ENCODE measurements around the gene FAM153A. TPM values are rescaled to one million over a fixed set of nuclear protein-coding genes. Genes with fewer than 3 reads are reported as not detected.
"Not testable (repeated sequence)": the region's sequence is repeated elsewhere in the genome, so short reads cannot be mapped to it uniquely, and the experiment has no call there.

FAM153A gene
- total and polyA plus RNA-seq, 10 of the 15 experiments (the other 5 are each of a cell fraction or from before 2014, with no cell fraction given), result 0.10 to 0.18 TPM; not detected in 8

DNA sequence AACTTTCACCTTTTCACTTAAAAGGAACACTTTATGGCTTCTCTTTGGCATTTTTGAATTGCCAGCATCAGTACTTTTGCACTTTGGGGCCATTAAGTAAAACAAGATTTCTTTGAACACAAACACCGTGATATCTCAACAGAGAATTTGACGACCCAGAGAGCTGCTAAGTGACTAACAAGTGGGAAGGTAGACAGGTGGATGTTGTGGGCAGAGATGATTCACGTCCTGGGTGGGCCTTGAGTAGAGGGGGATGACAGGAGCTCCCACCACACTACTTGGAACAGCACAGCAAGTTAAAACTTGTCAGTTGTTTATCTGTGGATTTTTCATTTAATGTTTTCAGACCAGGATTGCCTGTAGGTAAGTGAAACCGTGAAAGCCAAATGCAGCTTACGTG lies 18.7 kb upstream of the FAM153A start:
- SMC1A ChIA-PET (ENCODE audit: uncharacterized antibody, unreplicated experiment); H4K20me1 ChIP-seq (ENCODE audit: control insufficient read depth, insufficient read depth); BruUV-seq (replicated peaks); intact Hi-C loops (cut with micrococcal nuclease; ENCODE audit: unreplicated experiment); H3K27ac ChIP-seq (ENCODE audit: control insufficient read depth, insufficient read depth); H3K9me3 ChIP-seq (replicated peaks; ENCODE audit: control insufficient read depth, insufficient read depth, low read length); H3K36me3 ChIP-seq (ENCODE audit: control insufficient read depth in 2 of 2, insufficient read depth in 2 of 2, low read length in 1 of 2); H3K79me2 ChIP-seq (ENCODE audit: control insufficient read depth, insufficient read depth, low read length); H3K4me1 ChIP-seq (ENCODE audit: control insufficient read depth, insufficient read depth, low read length); H3K27me3 ChIP-seq (replicated peaks in 1 of 2; ENCODE audit: control insufficient read depth in 2 of 2, insufficient read depth in 2 of 2, low read length in 1 of 2); ATAC-seq; CTCF ChIA-PET; in situ Hi-C loops (cut with MboI); POLR2A ChIA-PET; H2AFZ ChIP-seq (ENCODE audit: control insufficient read depth, low read depth, low read length); H3K9ac ChIP-seq (ENCODE audit: control insufficient read depth, insufficient read depth, low read length); H3K4me2 ChIP-seq (ENCODE audit: control insufficient read depth, insufficient read depth); H3K4me3 ChIP-seq; FAIRE-seq; DNase-seq (ENCODE audit: low read depth, low spot score); RAD21 ChIA-PET (ENCODE audit: unreplicated experiment): not testable (repeated sequence)
- 45% methylated on average over 3 of the region's 5 CpGs for WGBS (ENCODE audit: insufficient coverage, insufficient replicate concordance, low lambda C conversion rate, missing lambda C conversion rate)

DNA sequence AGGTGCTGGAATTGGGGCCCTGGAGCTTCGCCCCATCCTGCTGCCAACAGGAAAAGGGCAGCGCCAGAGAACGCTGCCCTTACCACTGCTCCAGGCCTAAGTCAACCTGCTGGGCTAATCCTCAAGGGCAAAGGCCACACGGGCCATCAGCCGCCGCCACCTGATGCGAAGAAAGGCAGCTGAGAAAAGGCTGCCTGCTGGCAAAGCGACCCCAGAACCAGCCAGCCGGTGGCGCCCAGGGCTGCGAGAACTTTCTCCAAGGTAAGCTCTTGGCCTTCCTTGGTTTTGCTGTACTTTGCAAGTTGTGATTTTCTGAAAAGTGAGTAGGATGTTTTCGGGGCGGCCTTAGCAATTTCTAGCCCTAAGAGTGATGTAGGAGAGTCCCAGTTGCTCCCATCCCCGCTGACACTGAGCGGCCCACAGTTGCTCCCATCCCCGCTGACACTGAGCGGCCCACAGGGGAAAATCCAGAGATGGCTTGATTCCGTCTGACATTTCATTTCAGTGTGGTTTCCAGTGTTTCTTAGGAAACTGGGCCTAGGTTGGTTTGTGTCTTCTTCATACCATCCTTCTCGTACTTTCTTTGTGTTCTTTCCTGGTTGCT lies 15.6 kb upstream of the FAM153A start:
- H2AFZ ChIP-seq (ENCODE audit: control insufficient read depth, low read depth, low read length); H3K4me2 ChIP-seq (ENCODE audit: control insufficient read depth, insufficient read depth); H3K4me1 ChIP-seq (ENCODE audit: control insufficient read depth, insufficient read depth, low read length); H3K4me3 ChIP-seq; DNase-seq (ENCODE audit: low read depth, low spot score); SMC1A ChIA-PET (ENCODE audit: uncharacterized antibody, unreplicated experiment); H3K79me2 ChIP-seq (ENCODE audit: control insufficient read depth, insufficient read depth, low read length); in situ Hi-C loops (cut with MboI); H3K9me3 ChIP-seq (replicated peaks; ENCODE audit: control insufficient read depth, insufficient read depth, low read length); FAIRE-seq; BruUV-seq (replicated peaks); CTCF ChIA-PET; H4K20me1 ChIP-seq (ENCODE audit: control insufficient read depth, insufficient read depth); H3K27ac ChIP-seq (ENCODE audit: control insufficient read depth, insufficient read depth); ATAC-seq; intact Hi-C loops (cut with micrococcal nuclease; ENCODE audit: unreplicated experiment); H3K27me3 ChIP-seq (replicated peaks in 1 of 2; ENCODE audit: control insufficient read depth in 2 of 2, insufficient read depth in 2 of 2, low read length in 1 of 2); RAD21 ChIA-PET (ENCODE audit: unreplicated experiment); H3K36me3 ChIP-seq (ENCODE audit: control insufficient read depth in 2 of 2, insufficient read depth in 2 of 2, low read length in 1 of 2); POLR2A ChIA-PET; H3K9ac ChIP-seq (ENCODE audit: control insufficient read depth, insufficient read depth, low read length): not testable (repeated sequence)
- WGBS (ENCODE audit: insufficient coverage, insufficient replicate concordance, low lambda C conversion rate, missing lambda C conversion rate), result 72% methylated on average over 8 of the region's 19 CpGs

DNA sequence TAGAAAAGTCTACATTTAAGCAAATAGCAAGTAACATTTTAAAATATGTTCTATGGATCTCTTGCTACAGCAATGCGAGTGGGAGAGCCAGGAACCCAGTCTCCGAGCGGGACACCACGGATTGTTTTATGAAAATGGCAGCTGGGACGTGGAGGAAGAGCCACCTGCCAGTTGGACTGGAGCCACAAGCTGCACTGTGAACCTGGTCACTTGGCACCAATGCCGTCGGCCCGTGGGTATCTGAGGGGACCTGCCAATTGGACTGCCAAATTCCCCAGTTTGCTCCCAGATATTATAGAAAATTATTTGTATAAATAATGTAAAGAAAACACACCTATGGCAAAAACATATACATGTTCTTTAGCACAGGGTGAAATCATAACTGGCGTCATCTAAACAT lies 10.6 kb upstream of the FAM153A start:
- DNase-seq (ENCODE audit: low read depth, low spot score); CTCF ChIA-PET; BruUV-seq (replicated peaks); H2AFZ ChIP-seq (ENCODE audit: control insufficient read depth, low read depth, low read length); H4K20me1 ChIP-seq (ENCODE audit: control insufficient read depth, insufficient read depth); H3K27ac ChIP-seq (ENCODE audit: control insufficient read depth, insufficient read depth); H3K79me2 ChIP-seq (ENCODE audit: control insufficient read depth, insufficient read depth, low read length); H3K9ac ChIP-seq (ENCODE audit: control insufficient read depth, insufficient read depth, low read length); H3K4me2 ChIP-seq (ENCODE audit: control insufficient read depth, insufficient read depth); H3K27me3 ChIP-seq (replicated peaks in 1 of 2; ENCODE audit: control insufficient read depth in 2 of 2, insufficient read depth in 2 of 2, low read length in 1 of 2); ATAC-seq; H3K9me3 ChIP-seq (replicated peaks; ENCODE audit: control insufficient read depth, insufficient read depth, low read length); H3K36me3 ChIP-seq (ENCODE audit: control insufficient read depth in 2 of 2, insufficient read depth in 2 of 2, low read length in 1 of 2); RAD21 ChIA-PET (ENCODE audit: unreplicated experiment); H3K4me1 ChIP-seq (ENCODE audit: control insufficient read depth, insufficient read depth, low read length); H3K4me3 ChIP-seq; FAIRE-seq; SMC1A ChIA-PET (ENCODE audit: uncharacterized antibody, unreplicated experiment); in situ Hi-C loops (cut with MboI); intact Hi-C loops (cut with micrococcal nuclease; ENCODE audit: unreplicated experiment); POLR2A ChIA-PET: not testable (repeated sequence)
- 31% methylated on average over 4 of the region's 9 CpGs for WGBS (ENCODE audit: insufficient coverage, insufficient replicate concordance, low lambda C conversion rate, missing lambda C conversion rate)

DNA sequence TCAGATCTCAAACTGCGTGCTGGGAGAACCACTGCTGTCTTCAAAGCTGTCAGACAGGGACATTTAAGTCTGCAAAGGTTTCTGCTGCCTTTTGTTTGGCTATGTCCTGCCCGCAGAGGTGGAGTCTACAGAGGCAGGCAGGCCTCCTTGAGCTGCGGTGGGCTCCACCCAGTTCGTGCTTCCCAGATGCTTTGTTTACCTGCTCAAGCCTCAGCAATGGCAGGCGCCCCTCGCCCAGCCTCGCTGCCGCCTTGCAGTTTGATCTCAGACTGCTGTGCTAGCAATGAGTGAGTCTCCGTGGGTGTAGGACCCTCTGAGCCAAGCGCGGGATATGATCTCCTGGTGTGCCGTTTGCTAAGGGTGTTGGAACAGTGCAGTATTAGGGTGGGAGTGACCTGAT lies 8.9 kb upstream of the FAM153A start:
- FAIRE-seq; intact Hi-C loops (cut with micrococcal nuclease; ENCODE audit: unreplicated experiment); H3K27ac ChIP-seq (ENCODE audit: control insufficient read depth, insufficient read depth); H4K20me1 ChIP-seq (ENCODE audit: control insufficient read depth, insufficient read depth); DNase-seq (ENCODE audit: low read depth, low spot score); SMC1A ChIA-PET (ENCODE audit: uncharacterized antibody, unreplicated experiment); H3K27me3 ChIP-seq (replicated peaks in 1 of 2; ENCODE audit: control insufficient read depth in 2 of 2, insufficient read depth in 2 of 2, low read length in 1 of 2); H3K4me1 ChIP-seq (ENCODE audit: control insufficient read depth, insufficient read depth, low read length); H3K9me3 ChIP-seq (replicated peaks; ENCODE audit: control insufficient read depth, insufficient read depth, low read length); H3K79me2 ChIP-seq (ENCODE audit: control insufficient read depth, insufficient read depth, low read length); H3K4me3 ChIP-seq; BruUV-seq (replicated peaks); H2AFZ ChIP-seq (ENCODE audit: control insufficient read depth, low read depth, low read length); H3K9ac ChIP-seq (ENCODE audit: control insufficient read depth, insufficient read depth, low read length); POLR2A ChIA-PET; in situ Hi-C loops (cut with MboI); ATAC-seq; H3K36me3 ChIP-seq (ENCODE audit: control insufficient read depth in 2 of 2, insufficient read depth in 2 of 2, low read length in 1 of 2); CTCF ChIA-PET; H3K4me2 ChIP-seq (ENCODE audit: control insufficient read depth, insufficient read depth); RAD21 ChIA-PET (ENCODE audit: unreplicated experiment): not testable (repeated sequence)
- WGBS (ENCODE audit: insufficient coverage, insufficient replicate concordance, low lambda C conversion rate, missing lambda C conversion rate), result 20% methylated on average over 2 of the region's 12 CpGs
